Sigmoid colon (tissue), 3 donors: ENCODE data around the gene EVI5L.

Experiments used
- CTCF ChIP-seq, 4 experiments: fragments of 450-650 bp in 3 of 4; fragments of 200-600 bp in 1 of 4; IDR thresholded peaks; one replicate each; pipeline ENCODE4 v1.5.1; 2016 to 2019; ENCODE audit warnings: antibody characterized with exemption in 4 of 4, mild to moderate bottlenecking in 3 of 4, moderate library complexity in 2 of 4
- POLR2A ChIP-seq, 2 donors: fragments of 450-650 bp; IDR thresholded peaks; one replicate each; pipeline ENCODE4 v1.6.1; 2016; ENCODE audit warnings: antibody characterized with exemption in 2 of 2, mild to moderate bottlenecking in 2 of 2, moderate library complexity in 2 of 2

DNA sequence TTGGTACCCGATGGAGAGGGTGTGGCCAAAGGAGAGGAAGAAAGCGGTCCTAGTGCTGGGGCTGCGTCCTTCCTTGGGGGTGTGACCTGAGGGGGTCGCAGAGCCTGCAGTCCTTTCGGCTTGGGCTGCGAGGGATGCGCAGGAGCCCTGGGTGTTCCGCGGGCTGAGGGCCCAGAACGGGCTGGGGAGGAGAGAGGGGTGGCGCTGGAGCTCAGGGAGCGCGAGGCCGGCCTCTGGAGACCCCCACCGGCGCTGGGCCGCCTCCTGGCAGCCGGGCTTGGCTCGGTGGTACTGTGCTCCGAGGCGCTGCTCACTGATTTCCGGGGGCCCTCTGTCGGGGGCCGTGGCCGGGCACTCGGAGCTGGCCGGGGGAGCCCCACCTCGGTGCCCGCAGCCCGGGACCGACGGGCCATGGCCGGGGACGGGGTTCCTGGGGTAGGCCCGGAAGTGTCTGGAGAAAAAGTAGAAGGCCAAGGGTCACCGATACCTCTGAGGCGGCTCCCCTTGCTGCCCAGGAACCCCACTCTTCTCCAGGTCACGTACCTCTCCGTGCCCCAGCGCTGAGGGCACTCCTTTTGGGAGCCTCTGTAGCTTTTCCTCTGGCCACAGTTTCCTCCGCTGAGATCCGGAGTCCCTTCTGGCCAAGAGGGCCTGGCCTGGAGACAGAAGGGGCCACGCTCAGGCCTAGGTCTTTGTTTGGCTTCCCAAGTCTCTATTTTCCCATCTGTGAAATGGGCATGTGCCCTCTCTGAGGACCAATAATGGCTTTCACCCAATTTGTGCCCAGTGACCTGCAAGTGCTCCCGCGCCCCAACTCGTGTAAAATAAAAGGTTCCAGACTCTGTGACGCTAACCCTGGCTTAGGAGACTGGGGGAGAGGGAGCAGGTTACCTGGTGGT is 42.5 kb downstream of the EVI5L start:
- no peak for TF ChIP-seq CTCF (IDR thresholded peaks at IDR 0.05)
- no peak for TF ChIP-seq POLR2A (IDR thresholded peaks at IDR 0.05)
